BJ (cell line): ENCODE measurements around the gene UBE2D3. TPM values are rescaled to one million over a fixed set of nuclear protein-coding genes. Genes with fewer than 3 reads are reported as not detected.

Experiments used
- CTCF ChIA-PET: fragments of 350-600 bp; formaldehyde crosslinking; extraction: SDS; loops from one replicate; lab custom pipeline; 2021; ENCODE audit warnings: antibody characterized with exemption, inconsistent platforms; lab: Yijun Ruan, JAX
- POLR2A ChIA-PET: fragments of 300-600 bp; sonication (Branson Sonifier 250); formaldehyde crosslinking; extraction: SDS; loops from one replicate; lab custom pipeline; 2021; ENCODE audit warnings: antibody characterized with exemption; lab: Charles Lee
- DNase-seq: peaks from one replicate; pipeline ENCODE4 v3.0.0-alpha.2; 2011; ENCODE audit warnings: low read depth
- H3K27me3 ChIP-seq: 2 replicates; pipeline ENCODE4 v1.6.0; 2011; ENCODE audit warnings: low read length; ENCODE audit not compliant: control insufficient read depth, insufficient read depth
- H3K36me3 ChIP-seq: 2 replicates; pipeline ENCODE4 v1.5.1; 2011; ENCODE audit warnings: low read length; ENCODE audit not compliant: control insufficient read depth, insufficient read depth
- H3K4me3 ChIP-seq: 2 replicates; pipeline ENCODE4 v1.5.1; 2011; ENCODE audit warnings: low read depth, mild to moderate bottlenecking, control low read depth, low read length
- CTCF ChIP-seq: IDR thresholded peaks from 2 replicates; pipeline ENCODE4 v1.5.1; 2011; ENCODE audit warnings: low read depth, mild to moderate bottlenecking, control low read depth, inconsistent platforms, low read length, moderate library complexity; ENCODE audit not compliant: insufficient read depth
- polyA plus RNA-seq: library from polyadenylated mRNA; depleted of rRNA; stranded (reverse); fragments of >200 nt; gene quantifications from 2 replicates; pipeline ENCODE4 v1.2.3, GENCODE V29; 2011

UBE2D3 gene
- polyA plus RNA-seq, 1 experiment = 298 TPM

GRCh38 chr4:102832105-102832504 lies 4.8 kb upstream of the UBE2D3 start:
- H3K27me3 ChIP-seq = no peaks in the 10 kb centered on the region
- TF ChIP-seq CTCF = no peak
- CTCF ChIA-PET = no interaction called here
- POLR2A ChIA-PET = no interaction called here
- H3K4me3 ChIP-seq = no peak overlapping the region
- no peak for DNase-seq
- no peaks in the 10 kb centered on the region for H3K36me3 ChIP-seq

GRCh38 chr4:102829803-102830202 lies 2.5 kb upstream of the UBE2D3 start:
- no peak for TF ChIP-seq CTCF
- Histone ChIP-seq H3K4me3 (no peak overlapping the region), H3K36me3 (no peaks in the 10 kb centered on the region), H3K27me3 (no peaks in the 10 kb centered on the region)
- ChIA-PET CTCF (no interaction called here), POLR2A (no interaction called here)
- DNase-seq = no peak

- no peaks in the 10 kb centered on the region for H3K36me3 ChIP-seq
- DNase-seq = no peak
- POLR2A ChIA-PET = interaction anchor here (0.7 to 1.8 kb wide), 3 partner anchors 8 to 41 kb away, joined by 4 to 10 read pairs (median 8); partner anchors contain the start of gene CISD2
- H3K4me3 ChIP-seq = peak overlapping the region; percentile 70
- no peak for TF ChIP-seq CTCF
- CTCF ChIA-PET = interaction anchor here (0.6 to 2.7 kb wide), 4 partner anchors 9 to 208 kb away, joined by 3 to 9 read pairs (median 8); partner anchors contain the start of gene CISD2
- no peaks in the 10 kb centered on the region for H3K27me3 ChIP-seq
These were observed 1.1 kb upstream of the UBE2D3 start for GRCh38 chr4:102828497-102828808.

GRCh38 chr4:102827674-102828496 lies 534 bp upstream of the UBE2D3 start:
- POLR2A ChIA-PET = interaction anchor here (0.7 to 1.8 kb wide), 5 partner anchors 9 to 105 kb away, joined by 3 to 10 read pairs (median 4); partner anchors contain the start of gene CISD2
- Histone ChIP-seq H3K36me3 (no peaks in the 10 kb centered on the region), H3K4me3 (peak overlapping the region; percentile 70), H3K27me3 (no peaks in the 10 kb centered on the region)
- TF ChIP-seq CTCF = no peak
- CTCF ChIA-PET = interaction anchor here (0.6 to 2.7 kb wide), 4 partner anchors 10 to 207 kb away, joined by 3 to 9 read pairs (median 8); partner anchors contain the start of gene CISD2
- DNase-seq = peak; percentile 100

- H3K36me3 ChIP-seq = peaks cover 1% of the 10 kb centered on the region; the same call in 1 of the 2 replicates
- peak overlapping the region; percentile 70 for H3K4me3 ChIP-seq
- no peak for DNase-seq
- H3K27me3 ChIP-seq = no peaks in the 10 kb centered on the region
- CTCF ChIA-PET = interaction anchor here (1.2 to 1.4 kb wide), 2 partner anchors 14 to 206 kb away, joined by 3 to 4 read pairs; no protein-coding TSS in a partner anchor
- POLR2A ChIA-PET = interaction anchor here (0.5 to 0.7 kb wide), 2 partner anchors 198 to 258 kb away, joined by 3 read pairs; no protein-coding TSS in a partner anchor
- TF ChIP-seq CTCF = no peak
These were observed 1.1 kb downstream of the UBE2D3 start for GRCh38 chr4:102826105-102826889.
